Natural killer cell treated with Interleukin-12 subunit alpha and Interleukin-12 subunit beta and Interleukin-15 and Interleukin-18, amount 100 ng/mL, for 72 hours (primary cell): ENCODE results near the gene TMEM248. TPM values are rescaled to one million over a fixed set of nuclear protein-coding genes. Genes with fewer than 3 reads are reported as not detected.
A peak's percentile ranks its signal among the peaks of the same experiment; 100 is the strongest.
"Not testable (repeated sequence)": the region's sequence is repeated elsewhere in the genome, so short reads cannot be mapped to it uniquely, and the experiment has no call there.

Experiments used
- ATAC-seq, 2 donors: fragments of 150-1000 bp; cut with Tn5 transposase in 1 of 2; sonication (Bioruptor Pico), chemical (Tn5 transposase) in 1 of 2; 2 replicates each; pipeline ENCODE4 v1.10.0; 2021
- DNase-seq: peaks from one replicate; pipeline ENCODE4 v3.0.0; 2022; ENCODE audit warnings: low spot score
- H3K27ac Mint-ChIP-seq, 2 donors: 1 replicate in 1 of 2; 2 replicates in 1 of 2; pipeline ENCODE4 v1.8.0; 2022; ENCODE audit warnings: mixed read lengths in 2 of 2, mild to moderate bottlenecking in 1 of 2, moderate library complexity in 1 of 2
- H3K27me3 Mint-ChIP-seq, 2 donors: 1 replicate in 1 of 2; 2 replicates in 1 of 2; pipeline ENCODE4 v1.8.0; 2022; ENCODE audit warnings: mixed read lengths in 2 of 2
- H3K36me3 Mint-ChIP-seq: one replicate; pipeline ENCODE4 v1.8.0; 2022; ENCODE audit warnings: mixed read lengths
- H3K4me1 Mint-ChIP-seq, 2 donors: 1 replicate in 1 of 2; 2 replicates in 1 of 2; pipeline ENCODE4 v1.8.0; 2022; ENCODE audit warnings: low read depth in 2 of 2, mixed read lengths in 2 of 2, mild to moderate bottlenecking in 1 of 2
- H3K4me3 Mint-ChIP-seq: one replicate; pipeline ENCODE4 v1.8.0; 2022; ENCODE audit warnings: mixed read lengths
- H3K9me3 Mint-ChIP-seq: 2 replicates; pipeline ENCODE4 v1.8.0; 2022; ENCODE audit warnings: mixed read lengths
- total RNA-seq, 2 donors: library from RNA; stranded (reverse); gene quantifications; one replicate each; pipeline ENCODE4 v1.2.3, GENCODE V29; 2022

Gene TMEM248
- total RNA-seq, 2 donors from 2014 or later = 88.2 to 110 TPM

DNA sequence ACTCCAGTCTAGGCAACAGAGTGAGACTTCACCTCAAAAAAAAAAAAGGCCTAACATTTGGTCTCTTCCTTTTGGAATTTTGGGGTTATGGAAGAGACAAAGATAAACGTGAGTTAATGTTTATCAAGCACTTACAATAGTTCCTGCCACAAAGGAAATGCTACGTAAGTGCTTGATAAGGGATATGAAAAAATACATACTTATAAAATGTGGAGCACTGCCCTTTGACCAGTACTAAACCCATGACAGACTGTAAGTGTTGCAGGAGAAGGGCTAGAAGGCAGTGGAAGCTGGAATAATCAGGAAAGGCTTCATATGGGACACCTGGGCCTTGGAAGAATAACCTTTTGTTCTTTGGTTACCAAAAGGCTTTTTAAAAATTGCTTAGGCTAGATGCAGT lies 25.5 kb downstream of the TMEM248 start:
- no peak overlapping the region for H3K4me3 Mint-ChIP-seq
- H3K4me1 Mint-ChIP-seq = peaks cover 0 to 2% of the 10 kb centered on the region in 2 donors
- ATAC-seq (no peak), DNase-seq (no peak)
- H3K27me3 Mint-ChIP-seq = no peaks in the 10 kb centered on the region
- H3K9me3 Mint-ChIP-seq = no peaks in the 10 kb centered on the region
- H3K36me3 Mint-ChIP-seq = peaks cover 21% of the 10 kb centered on the region
- no peak overlapping the region for H3K27ac Mint-ChIP-seq

DNA sequence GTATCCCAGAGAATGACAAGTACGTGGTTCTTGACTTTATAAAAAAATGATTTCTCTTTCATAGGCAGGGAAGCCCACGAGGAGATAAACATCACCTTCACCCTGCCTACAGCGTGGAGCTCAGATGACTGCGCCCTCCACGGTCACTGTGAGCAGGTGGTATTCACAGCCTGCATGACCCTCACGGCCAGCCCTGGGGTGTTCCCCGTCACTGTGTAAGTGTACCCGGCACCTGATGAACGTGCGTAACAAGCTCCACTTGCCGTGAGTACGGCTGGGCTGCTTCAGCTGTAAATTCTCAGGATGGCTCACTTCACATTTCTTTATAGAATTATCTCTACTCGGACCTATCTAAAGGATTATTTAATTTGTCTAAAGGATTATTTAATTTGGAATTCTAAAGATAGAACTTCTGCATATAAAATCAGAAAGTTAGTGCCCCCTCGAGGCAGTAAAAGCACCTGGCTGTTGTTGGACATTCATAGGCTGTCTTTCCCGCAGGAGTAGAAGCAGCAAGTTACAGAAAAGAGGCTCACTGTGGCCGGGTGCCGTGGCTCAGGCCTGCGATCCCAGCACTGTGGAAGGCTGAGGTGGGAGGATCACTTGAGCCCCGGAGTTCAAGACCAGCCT lies 27.6 kb downstream of the TMEM248 start:
- H3K27ac Mint-ChIP-seq = no peak overlapping the region
- no peaks in the 10 kb centered on the region for H3K27me3 Mint-ChIP-seq
- H3K4me3 Mint-ChIP-seq = no peak overlapping the region
- H3K36me3 Mint-ChIP-seq = peaks cover 18% of the 10 kb centered on the region
- DNase-seq = no peak
- no peaks in the 10 kb centered on the region for H3K4me1 Mint-ChIP-seq
- H3K9me3 Mint-ChIP-seq = no peaks in the 10 kb centered on the region
- no peak for ATAC-seq

DNA sequence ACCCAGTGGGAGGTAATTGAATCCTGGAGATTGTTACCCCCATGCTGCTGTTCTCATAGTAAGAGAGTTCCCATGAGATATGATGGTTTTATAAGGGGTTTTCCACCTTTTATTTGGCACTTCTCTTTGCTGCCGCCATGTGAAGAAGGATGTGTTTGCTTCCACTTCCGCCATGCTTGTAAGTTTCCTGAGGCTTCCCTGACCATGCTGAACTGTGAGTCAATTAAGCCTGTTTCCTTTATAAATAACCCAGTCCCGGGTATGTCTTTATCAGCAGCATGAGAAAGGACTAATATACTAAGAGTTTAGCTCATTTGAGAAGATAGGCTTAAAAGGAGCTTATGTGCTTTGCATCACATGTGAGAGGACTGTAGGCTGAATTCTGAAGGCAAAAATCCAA lies 29.3 kb downstream of the TMEM248 start:
- H3K9me3 Mint-ChIP-seq = no peaks in the 10 kb centered on the region
- H3K27ac Mint-ChIP-seq = no peak overlapping the region
- no peaks in the 10 kb centered on the region for H3K27me3 Mint-ChIP-seq
- ATAC-seq (no peak), DNase-seq (no peak)
- peaks cover 13% of the 10 kb centered on the region for H3K36me3 Mint-ChIP-seq
- H3K4me3 Mint-ChIP-seq = no peak overlapping the region
- no peaks in the 10 kb centered on the region for H3K4me1 Mint-ChIP-seq

DNA sequence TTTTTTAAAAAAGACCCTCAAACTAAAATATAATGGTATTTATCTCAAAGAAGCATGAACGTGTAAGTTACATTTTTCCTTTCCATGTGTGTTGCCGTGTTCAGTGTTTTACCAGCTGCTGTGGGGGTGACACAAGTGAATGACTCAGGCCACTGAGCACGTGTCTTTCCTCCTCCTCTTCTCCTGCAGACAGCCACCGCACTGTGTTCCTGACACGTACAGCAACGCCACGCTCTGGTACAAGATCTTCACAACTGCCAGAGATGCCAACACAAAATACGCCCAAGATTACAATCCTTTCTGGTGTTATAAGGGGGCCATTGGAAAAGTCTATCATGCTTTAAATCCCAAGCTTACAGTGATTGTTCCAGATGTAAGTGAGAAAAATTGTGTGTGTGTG lies 29.7 kb downstream of the TMEM248 start:
- ATAC-seq (no peak), DNase-seq (no peak)
- no peak overlapping the region for H3K27ac Mint-ChIP-seq
- no peak overlapping the region for H3K4me3 Mint-ChIP-seq
- no peaks in the 10 kb centered on the region for H3K27me3 Mint-ChIP-seq
- H3K4me1 Mint-ChIP-seq = no peaks in the 10 kb centered on the region
- no peaks in the 10 kb centered on the region for H3K9me3 Mint-ChIP-seq
- H3K36me3 Mint-ChIP-seq = peaks cover 11% of the 10 kb centered on the region

DNA sequence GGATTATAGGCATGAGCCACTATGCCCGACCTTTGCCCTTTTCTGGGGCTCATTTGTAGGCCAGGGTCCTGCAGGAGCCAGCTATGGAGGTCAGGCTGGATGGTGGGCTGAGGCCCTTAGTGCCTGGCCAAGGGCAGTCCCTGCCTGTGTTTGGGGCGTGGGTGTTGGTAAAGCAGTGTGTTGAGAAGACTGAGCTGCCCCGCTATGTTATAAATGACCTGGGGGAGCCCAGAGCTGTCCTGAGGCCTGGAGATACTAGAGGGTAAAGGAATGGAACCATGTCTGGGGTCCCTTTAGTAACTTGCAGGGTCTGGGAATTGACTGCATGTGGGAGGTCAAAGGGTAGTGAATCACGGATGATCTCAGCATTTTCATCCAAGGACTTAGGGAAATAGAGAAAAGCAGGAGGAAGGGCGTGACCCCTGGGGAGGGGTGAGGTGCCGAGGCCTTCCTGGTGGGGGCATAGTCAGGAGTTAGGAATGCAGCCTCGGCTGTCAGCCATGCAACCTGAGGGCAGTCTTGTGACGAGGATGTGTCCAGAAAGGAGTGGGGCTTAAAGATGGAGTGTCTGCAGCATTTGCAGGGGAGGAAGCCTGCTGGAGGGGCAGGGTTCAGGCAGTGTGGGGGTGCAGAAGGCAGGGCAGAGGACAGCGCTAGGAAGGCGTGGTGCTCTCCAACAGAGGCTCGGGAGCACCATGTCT lies 31.5 kb downstream of the TMEM248 start:
- Mint-ChIP-seq H3K9me3 (no peaks in the 10 kb centered on the region), H3K27ac (no peak overlapping the region), H3K27me3 (no peaks in the 10 kb centered on the region), H3K4me1 (peaks cover 0 to 2% of the 10 kb centered on the region in 2 donors), H3K36me3 (peaks cover 16% of the 10 kb centered on the region), H3K4me3 (no peak overlapping the region)
- DNase-seq (no peak), ATAC-seq (no peak)

DNA sequence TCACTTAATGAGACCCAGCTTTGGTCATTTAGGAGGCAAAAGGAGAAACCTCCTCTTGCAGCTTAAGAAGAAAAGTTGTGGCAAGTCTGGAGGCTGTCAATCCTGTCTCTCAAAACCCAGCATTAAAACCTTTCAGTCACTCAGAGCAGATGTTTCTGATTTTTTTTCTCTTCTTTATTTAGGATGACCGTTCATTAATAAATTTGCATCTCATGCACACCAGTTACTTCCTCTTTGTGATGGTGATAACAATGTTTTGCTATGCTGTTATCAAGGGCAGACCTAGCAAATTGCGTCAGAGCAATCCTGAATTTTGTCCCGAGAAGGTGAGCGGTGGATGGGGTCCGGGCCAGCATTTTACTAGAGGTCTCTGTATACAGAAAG lies 32.0 kb downstream of the TMEM248 start:
- peaks cover 16% of the 10 kb centered on the region for H3K36me3 Mint-ChIP-seq
- no peaks in the 10 kb centered on the region for H3K27me3 Mint-ChIP-seq
- H3K4me3 Mint-ChIP-seq = no peak overlapping the region
- DNase-seq = no peak
- no peak for ATAC-seq
- H3K4me1 Mint-ChIP-seq = peaks cover 0 to 4% of the 10 kb centered on the region in 2 donors
- H3K27ac Mint-ChIP-seq = no peak overlapping the region
- H3K9me3 Mint-ChIP-seq = no peaks in the 10 kb centered on the region

DNA sequence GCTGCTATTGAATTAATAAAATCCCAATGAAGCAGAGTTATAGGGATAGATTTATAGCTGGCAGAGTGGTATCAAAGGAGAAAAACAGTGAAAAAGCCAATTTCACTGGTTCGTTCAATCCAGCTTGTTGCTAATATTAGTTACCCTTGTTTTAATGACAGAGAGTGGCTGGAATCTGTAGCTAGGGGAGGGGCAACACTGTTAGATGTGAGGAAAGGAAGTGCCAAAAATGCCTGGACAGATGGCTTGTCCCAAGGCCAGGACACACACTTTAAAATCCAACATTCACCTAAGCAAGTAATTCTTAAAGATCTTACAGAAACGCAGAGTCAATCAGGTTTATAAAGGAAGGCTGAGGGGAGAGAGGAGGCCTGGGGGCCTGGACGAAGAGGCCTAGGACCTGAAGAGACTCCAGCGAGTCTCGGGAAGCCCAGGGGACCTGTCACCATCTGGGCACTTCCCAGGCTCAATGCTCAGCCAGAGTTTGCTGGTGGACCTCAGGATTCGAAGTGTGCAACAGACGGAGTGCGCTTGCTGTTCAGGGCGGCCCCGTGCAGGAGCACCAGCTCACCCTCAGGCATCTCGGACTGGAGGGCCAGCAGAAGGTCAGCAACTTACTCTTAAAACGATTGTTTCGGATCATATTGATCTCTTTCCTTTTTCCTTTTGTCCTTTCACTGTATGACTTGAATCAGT lies 36.7 kb downstream of the TMEM248 start:
- DNase-seq (no peak), ATAC-seq (no peak)
- Mint-ChIP-seq H3K27ac (peak overlapping the region in 1 of 2 donors; percentile 30), H3K4me3 (no peak overlapping the region), H3K36me3 (peaks cover 5% of the 10 kb centered on the region), H3K9me3 (no peaks in the 10 kb centered on the region), H3K4me1 (peaks cover 0 to 4% of the 10 kb centered on the region in 2 donors), H3K27me3 (no peaks in the 10 kb centered on the region)

DNA sequence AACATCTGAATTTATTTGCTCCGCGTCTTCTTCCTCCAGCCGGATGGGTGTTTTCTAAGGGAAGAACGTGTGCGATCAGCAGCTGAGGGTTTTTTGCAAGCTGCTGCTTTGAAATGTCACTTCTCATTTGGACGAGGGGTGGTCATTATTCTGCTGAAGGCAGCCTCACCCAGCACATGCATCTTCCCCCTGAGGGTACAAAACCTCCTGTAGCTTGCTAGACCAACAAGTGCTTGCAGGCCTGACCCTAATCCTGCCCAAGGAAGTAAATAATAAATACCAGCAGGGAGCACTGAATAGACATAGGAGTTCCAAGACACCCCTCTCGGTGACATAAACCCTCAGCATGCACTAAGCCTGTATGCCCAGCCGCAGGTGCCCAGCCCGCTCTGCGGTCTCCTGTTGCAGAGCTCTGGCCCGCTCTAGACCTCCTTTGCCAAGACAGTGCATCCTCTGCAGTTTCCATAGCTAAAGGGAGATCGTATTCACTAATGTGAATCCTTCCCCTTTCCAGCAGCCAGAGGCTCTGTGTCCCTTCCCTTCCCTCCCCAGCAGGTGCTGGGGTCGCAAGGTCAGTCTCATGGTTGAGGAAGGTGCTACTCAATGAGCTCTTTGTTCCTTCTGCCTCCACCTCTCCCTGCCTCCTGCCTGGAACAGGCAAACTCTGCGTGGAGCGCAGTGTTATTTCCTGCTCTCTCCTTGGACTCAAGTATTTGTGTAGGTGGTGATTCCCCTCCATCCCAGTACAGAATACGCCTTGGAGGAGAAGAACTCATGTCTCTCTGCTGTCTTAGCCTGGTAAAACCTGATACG lies 37.7 kb downstream of the TMEM248 start:
- Mint-ChIP-seq H3K27ac (peak overlapping the region in 1 of 2 donors; percentile 30), H3K4me1 (peaks cover 0 to 4% of the 10 kb centered on the region in 2 donors), H3K36me3 (peaks cover 5% of the 10 kb centered on the region), H3K27me3 (no peaks in the 10 kb centered on the region), H3K4me3 (no peak overlapping the region), H3K9me3 (no peaks in the 10 kb centered on the region)
- DNase-seq (no peak), ATAC-seq (peak in 1 of 2 donors; percentile 24)

DNA sequence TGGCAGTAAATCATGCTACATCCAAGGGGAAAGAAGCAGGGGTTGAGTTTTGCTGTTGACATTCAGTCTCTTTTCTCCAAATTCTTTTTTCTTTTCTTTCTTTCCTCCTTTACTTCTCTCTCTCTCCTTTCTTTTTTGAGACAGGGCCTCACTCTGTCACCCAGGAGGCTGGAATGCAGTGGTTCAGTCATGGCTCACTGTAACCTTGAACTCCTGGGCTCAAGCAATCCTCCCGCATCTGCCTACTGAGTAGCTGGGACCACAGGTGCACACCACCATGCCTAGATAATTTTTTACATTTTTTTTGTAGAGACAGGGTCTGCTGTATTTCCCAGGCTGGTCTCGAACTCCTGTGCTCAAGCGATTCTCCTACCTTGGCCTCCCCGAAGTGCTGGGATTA lies 39.2 kb downstream of the TMEM248 start:
- DNase-seq = no peak
- H3K9me3 Mint-ChIP-seq = no peaks in the 10 kb centered on the region
- peaks cover 5% of the 10 kb centered on the region for H3K36me3 Mint-ChIP-seq
- no peaks in the 10 kb centered on the region for H3K27me3 Mint-ChIP-seq
- peaks cover 0 to 4% of the 10 kb centered on the region in 2 donors for H3K4me1 Mint-ChIP-seq
- ATAC-seq = no peak
- no peak overlapping the region for H3K27ac Mint-ChIP-seq
- H3K4me3 Mint-ChIP-seq = no peak overlapping the region

DNA sequence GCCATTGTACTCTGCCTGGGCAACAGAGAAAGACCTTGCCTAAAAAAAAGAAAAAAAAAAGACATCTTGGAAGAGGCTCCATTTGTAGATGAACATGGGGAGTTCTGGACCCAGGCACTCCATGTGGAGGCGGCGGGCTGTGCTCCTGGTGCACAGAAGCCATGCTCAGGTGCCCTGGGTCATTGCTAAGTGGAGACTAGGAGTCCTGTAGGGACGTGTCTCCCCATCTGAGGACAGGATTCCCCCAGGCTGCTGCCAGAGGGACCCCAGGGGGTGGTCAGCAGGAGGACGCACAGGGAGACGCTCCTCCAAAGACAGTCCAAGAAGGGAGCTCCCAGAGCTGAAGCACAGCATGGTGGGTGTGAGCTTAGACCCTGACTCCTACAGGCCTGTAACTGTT lies 40.1 kb downstream of the TMEM248 start:
- Mint-ChIP-seq H3K9me3 (no peaks in the 10 kb centered on the region), H3K4me1 (peaks cover 0 to 4% of the 10 kb centered on the region in 2 donors), H3K27ac (no peak overlapping the region), H3K4me3 (no peak overlapping the region), H3K36me3 (peaks cover 5% of the 10 kb centered on the region), H3K27me3 (no peaks in the 10 kb centered on the region)
- peak in 1 of 2 donors; percentile 49 for ATAC-seq
- no peak for DNase-seq

DNA sequence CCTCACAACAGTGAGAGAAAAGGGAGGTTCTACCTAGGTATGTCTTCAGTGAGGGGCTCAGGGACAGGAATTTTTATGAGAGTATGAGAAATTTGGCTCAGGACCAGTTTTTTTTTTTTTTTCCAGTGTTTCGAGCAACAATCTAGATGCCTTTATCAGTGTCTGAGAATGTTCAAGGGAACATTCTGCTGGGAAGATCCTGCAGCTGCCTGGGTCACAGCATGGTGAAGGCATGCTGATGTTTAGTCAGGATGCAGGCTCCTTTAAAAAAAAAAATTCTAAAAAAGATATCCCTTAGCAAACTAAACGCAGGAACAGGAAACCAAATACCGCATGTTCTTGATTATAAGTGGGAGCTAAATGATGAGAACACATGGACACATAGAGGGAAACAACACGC lies 43.4 kb downstream of the TMEM248 start:
- H3K4me1 Mint-ChIP-seq = no peaks in the 10 kb centered on the region
- ATAC-seq (no peak), DNase-seq (no peak)
- no peaks in the 10 kb centered on the region for H3K27me3 Mint-ChIP-seq
- no peaks in the 10 kb centered on the region for H3K36me3 Mint-ChIP-seq
- H3K4me3 Mint-ChIP-seq = no peak overlapping the region
- H3K9me3 Mint-ChIP-seq = no peaks in the 10 kb centered on the region
- H3K27ac Mint-ChIP-seq = no peak overlapping the region

DNA sequence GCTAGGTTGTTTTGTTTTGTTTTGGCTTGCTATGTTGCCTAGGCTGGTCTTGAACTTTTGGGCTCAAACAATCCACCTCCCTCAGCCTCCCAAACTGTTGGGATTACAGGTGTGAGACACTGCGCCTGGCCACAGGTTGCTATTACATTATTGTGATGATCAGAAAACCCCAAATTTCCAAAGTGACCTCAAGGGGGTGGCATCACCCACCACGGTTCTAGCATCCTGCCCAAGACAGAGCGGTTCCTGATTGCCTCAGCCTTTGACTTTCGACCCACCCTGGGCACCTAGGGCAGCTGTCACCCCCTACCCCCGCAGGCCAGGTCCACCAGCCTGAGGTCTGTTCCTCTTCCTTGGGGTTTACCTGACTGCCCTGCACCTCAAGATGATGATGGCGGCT lies 46.0 kb downstream of the TMEM248 start:
- no peaks in the 10 kb centered on the region for H3K36me3 Mint-ChIP-seq
- H3K4me1 Mint-ChIP-seq = no peaks in the 10 kb centered on the region
- H3K27ac Mint-ChIP-seq = no peak overlapping the region
- DNase-seq (no peak), ATAC-seq (no peak)
- no peaks in the 10 kb centered on the region for H3K27me3 Mint-ChIP-seq
- H3K4me3 Mint-ChIP-seq = no peak overlapping the region
- H3K9me3 Mint-ChIP-seq = no peaks in the 10 kb centered on the region

DNA sequence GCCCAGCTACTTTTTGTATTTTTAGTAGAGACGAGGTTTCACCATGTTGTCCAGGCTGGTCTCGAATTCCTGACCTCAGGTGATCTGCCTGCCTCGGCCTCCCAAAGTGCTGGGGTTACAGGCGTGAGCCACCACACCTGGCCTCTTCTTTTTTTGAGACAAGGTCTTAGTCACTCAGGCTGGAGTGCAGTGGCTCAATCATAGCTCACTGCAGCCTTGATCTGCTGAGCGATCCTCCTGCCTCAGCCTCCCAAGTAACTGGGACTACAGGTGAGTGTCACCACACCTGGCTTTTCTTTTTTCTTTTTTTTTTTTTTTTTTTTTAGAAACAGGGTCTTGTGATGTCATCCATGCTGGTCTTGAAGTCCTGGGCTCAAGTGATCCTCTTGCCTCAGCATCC lies 48.0 kb downstream of the TMEM248 start:
- DNase-seq, H3K27me3 Mint-ChIP-seq, H3K4me1 Mint-ChIP-seq, H3K36me3 Mint-ChIP-seq, H3K27ac Mint-ChIP-seq, H3K9me3 Mint-ChIP-seq, ATAC-seq, H3K4me3 Mint-ChIP-seq: not testable (repeated sequence)

DNA sequence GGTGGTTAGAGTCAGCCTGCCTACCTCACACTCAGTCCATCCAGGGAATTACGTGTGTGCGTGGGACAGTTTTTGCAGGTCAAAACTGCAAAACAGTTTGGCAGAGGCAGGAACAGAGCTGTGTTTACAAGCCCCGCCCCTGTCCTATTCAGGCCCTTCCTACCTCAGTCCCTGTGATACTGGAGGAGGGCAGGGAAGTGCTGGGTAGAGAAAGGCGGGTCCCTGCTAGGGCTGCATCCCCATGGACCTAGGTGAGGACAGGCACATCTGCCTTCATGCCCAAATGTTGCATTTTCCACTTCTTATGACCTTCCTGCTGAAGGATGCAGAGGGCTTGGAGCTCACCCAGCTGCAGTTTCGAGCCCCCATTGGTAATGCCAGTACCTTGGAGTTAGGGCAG lies 49.3 kb downstream of the TMEM248 start:
- peak in 1 of 2 donors; percentile 32 for ATAC-seq
- Mint-ChIP-seq H3K4me1 (no peaks in the 10 kb centered on the region), H3K9me3 (no peaks in the 10 kb centered on the region), H3K27me3 (no peaks in the 10 kb centered on the region), H3K36me3 (no peaks in the 10 kb centered on the region), H3K4me3 (no peak overlapping the region), H3K27ac (no peak overlapping the region)
- DNase-seq = no peak
